ENCODE data around the gene DUS1L.

The DUS1L gene

DNA sequence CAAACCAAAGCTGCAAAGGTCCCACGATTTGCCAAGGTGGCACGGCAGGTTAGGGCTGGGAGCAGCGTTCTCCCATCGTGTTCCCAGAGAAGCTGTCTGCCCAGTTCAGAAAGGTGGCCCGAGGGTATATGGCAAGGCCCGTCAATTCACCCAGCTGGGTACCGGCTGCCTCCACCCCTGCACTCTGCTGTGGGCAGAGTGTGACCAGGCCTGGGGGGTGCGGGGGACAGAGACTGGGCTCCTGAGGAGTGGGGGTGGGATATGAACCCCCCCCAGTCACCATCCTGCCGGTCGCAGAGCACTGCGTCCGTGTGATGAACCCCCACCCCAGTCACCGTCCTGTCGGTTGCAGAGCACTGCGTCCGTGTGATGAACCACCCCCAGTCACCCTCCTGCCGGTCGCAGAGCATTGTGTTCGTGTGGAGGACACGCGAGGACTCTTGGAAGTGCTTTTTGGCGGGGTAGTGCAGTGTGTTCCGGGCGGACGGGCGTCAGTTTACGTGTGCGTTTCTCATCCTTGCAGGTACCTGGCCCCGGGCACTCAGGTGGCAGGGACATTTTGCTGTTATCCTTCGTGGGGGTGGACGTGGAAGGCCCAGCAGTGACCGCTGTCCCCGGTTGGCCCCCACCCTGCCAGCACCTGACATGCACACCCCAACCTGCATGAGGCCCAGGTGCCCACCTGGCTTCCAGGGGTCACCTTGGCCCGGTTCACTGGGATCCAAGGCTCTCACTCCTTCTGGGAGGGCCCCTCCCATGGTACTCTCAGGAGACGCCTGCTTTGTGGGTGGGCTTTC lies 35.1 kb upstream of the DUS1L start:
- DNase-seq (ENCODE audit: low spot score): no peak

DNA sequence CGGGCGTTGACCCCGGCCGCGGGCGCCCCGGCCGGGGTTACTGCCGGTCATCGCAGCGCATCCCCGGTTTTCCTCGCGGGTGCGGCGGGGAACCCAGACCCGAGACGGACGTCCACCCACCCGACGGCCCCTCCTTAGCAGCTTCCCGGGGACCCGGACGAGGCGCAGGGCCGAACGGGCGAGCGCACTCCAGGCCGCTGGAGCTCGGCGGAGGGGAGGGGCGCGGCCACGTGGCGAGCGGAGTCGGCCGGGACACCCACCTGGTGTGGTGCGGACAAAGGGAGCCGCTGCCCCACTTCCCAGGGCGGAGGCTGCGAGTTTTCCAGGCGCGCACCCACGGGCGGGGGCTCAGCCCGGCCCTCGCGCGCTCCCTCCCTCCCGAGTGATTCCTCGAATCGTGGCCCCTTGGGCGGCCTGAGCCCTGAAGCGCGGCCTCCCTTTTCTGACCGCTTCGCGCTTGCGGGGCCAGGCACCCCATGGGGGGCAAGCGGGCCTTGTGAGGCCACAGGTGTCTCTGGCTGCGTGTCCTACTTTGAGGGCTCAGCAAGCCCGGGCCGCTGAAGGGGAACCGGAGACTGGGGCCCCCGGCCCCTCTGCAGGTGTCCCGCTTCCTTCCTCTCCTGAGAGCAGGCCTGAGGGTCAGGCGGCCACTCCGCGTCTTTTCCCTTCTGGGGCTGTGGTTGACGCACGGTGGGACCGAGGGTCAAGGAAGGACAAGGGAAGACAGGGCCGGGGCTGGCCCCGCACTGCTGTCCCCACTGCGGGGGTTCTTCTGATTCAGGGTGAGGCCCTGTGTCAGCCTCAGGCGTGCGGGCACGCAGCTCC lies 33.5 kb upstream of the DUS1L start:
- no peak for DNase-seq (ENCODE audit: low spot score)

DNA sequence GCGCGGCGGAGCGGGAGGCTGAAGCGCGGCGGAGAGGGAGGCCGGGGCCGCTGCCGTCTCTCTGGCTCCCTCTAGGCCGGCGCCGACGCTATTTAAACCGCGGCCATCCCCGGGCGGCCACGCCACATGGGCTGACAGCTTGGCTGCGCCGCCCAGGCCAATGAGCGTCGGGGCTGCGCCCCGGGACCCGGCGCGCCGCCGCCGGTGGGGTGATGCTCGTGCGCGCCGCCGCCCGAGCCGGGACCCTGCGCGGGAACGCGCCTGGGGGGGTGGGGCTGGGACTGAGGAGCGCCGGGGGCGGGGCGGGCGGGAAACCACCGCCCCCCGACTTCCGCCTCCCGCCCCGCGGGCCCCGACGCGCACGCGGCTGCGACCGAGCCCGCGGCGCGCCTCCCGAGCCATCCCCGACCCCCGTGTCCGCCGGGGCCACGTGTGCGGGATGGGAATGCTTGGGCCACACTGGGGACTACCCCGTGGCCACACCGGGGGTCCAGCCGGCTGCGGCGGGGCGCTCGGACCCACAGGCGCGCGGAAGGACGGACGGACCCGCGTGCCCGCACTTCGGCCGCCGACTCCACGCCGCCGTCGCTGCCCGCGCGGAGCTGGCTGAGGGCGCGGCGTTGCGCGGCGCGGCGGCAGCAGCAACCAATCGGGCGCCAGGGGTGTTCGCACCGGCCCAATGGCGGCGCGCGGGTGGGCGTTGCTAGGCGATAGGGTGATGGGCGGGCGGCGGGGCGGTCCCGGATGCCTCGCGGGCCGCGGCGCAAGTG lies 32.8 kb upstream of the DUS1L start, which contains the start of gene FASN:
TSS of gene FASN (minus strand) at position 68 of the 770 bp plus-strand sequence. CDS start 1,791 bp downstream, outside the sequence.
- peak; percentile 90 for DNase-seq (ENCODE audit: low spot score)

GRCh38 chr17:82097919-82098168 lies 32.2 kb upstream of the DUS1L start:
- no peak for DNase-seq (ENCODE audit: low spot score)

DNA sequence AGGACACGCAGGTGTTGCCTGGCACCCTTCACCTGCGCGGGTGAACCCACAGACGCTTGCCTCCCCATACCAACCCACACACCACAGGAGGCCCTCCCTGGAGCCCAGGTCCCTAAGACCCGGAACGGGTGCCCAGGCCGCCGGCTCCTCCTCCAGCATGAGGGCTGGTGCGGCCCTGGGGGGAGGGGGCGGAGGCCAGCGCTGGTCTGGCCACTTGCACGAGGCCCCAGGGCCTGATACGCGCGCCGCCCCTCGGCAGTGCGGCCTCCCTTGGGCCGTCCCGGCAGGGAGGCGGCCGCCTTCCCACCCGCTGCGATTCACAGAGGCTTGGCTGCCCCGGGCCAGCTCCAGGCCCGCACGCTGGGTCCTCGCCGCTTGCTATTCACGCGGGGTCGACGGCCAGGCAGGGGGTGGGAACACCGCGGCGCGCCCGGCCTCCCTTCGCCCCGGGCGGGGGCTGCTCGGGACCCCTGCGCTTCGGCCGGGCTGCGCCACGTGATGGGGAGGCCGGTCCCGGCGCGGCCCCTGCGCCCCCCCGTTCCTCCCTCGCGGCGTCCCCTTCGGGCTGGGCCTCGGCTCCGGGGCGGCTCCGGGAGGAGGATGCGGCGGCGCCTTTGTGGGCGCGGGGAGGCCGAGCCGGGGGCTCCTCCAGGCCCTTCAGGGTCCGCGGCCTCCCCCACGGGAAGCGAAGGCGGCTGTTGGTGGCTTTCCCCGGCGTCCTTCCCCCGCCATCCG lies 31.7 kb upstream of the DUS1L start:
- no peak for DNase-seq (ENCODE audit: low spot score)

- no peak for DNase-seq (ENCODE audit: low spot score)
These were observed 31.1 kb upstream of the DUS1L start for GRCh38 chr17:82096709-82097183.

- DNase-seq (ENCODE audit: low spot score): no peak
These were observed 30.4 kb upstream of the DUS1L start for GRCh38 chr17:82095777-82096708.

DNA sequence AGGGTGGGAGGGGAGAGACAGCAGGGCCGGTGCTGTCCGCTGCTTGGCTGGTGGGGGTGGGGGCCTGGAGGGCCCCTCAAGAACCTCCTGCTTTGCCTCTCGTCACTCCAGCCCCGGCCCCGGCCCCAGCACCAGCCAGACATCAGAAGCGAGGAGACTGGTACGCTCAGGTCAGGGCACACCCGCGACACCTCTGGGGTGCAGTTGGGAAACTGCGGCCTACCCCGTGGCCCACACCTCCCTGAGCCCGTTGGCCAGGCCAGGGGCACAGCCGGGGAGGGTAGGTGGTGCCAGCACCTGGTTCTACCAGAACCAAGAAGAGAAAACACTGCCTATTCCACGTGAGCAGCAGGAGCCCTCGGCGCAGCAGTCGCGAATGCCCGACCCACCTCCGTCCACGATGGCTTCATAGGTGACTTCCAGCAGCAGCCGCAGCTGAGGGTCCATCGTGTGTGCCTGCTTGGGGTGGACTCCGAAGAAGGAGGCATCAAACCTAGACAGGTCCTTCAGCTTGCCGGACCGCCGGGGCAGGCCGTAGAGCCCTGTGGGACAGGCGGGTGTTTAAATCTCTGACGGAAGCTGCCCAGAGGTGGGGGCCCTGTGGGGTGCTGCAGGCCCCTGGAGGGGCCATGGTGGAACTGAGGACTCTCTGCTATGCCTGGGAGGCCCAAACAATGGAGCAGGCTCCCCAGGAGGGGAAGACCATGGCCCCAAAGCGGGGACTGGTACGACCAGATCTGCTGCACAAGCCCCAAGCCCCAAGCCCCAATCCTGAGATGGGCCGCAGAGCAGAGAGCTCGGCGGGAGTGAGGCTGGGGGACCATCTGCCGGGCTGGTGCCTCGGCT lies 29.6 kb upstream of the DUS1L start:
- DNase-seq (ENCODE audit: low spot score): no peak

DNA sequence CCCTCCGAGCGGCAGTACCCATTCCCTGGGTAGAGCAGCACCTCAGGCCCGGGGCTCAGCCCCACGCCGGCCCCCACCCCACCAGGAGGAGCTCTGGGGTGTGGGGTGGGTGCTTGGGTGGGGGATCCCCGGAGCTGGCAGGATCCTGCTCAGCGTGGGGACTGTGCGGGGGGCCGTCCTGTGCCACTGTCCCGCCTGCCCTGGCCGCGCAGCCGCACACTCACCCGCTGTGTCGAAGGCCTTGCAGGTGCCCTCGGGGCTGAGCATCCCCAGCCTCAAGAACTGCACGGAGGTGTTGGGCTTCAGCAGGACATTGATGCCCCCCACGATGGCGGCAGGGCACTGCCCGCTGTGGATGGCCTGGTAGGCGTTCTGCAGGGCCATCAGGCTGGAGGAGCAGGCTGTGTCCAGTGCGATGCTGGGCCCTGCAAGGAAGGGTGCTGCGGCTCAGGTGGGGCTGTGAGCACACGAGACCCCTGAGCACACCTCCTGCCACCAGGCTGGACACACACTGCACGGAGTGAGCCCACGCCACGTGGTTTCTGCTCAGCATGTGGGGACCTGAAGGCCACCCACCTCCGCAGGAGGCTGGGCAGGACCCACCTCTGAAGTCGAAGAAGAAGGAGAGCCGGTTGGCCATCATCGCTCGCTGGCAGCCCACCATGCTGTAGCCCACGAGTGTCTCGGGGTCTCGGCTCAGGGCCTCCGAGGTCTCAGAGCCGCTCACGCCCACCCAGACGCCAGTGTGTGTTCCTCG lies 27.6 kb upstream of the DUS1L start:
- no peak for DNase-seq (ENCODE audit: low spot score)

- DNase-seq (ENCODE audit: low spot score): no peak
These were observed 27.0 kb upstream of the DUS1L start for GRCh38 chr17:82092628-82092994.

- DNase-seq (ENCODE audit: low spot score): no peak
These were observed 26.5 kb upstream of the DUS1L start for GRCh38 chr17:82092094-82092586.

GRCh38 chr17:82091264-82092066 lies 25.9 kb upstream of the DUS1L start:
- no peak for DNase-seq (ENCODE audit: low spot score)

DNA sequence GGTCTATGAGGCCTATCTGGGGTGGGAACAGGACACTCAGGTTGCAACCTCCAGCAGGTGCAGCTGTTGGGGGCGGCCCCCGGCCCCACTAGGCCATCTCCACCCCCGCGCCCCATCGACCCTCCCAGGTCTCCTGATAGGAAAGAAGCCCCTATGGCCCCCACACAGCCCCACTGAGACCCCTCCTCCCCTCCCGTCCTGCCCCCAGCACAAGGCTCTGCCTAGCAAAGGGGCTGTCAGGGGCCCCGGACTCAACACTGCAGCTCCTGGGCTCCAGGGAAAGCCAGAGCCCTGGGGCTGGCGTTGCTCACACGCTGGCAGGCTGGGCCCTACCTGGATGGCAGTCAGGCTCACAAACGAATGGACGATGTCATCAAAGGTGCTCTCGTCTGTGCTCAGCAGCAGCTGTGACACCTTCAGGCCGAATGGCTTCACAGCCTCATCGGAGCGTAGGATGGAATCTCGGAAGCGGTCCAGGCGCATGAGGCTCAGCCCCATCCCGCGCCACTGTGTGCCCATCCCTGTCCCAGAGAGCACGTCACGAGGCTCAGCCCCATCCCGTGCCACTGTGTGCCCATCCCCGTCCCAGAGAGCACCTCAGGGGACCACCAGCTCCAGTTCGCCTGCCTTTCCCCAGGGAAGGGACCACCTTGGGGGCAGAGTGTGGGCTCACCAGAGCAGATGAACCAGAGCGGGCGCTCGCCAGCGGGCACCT lies 25.1 kb upstream of the DUS1L start:
- DNase-seq (ENCODE audit: low spot score): no peak

DNA sequence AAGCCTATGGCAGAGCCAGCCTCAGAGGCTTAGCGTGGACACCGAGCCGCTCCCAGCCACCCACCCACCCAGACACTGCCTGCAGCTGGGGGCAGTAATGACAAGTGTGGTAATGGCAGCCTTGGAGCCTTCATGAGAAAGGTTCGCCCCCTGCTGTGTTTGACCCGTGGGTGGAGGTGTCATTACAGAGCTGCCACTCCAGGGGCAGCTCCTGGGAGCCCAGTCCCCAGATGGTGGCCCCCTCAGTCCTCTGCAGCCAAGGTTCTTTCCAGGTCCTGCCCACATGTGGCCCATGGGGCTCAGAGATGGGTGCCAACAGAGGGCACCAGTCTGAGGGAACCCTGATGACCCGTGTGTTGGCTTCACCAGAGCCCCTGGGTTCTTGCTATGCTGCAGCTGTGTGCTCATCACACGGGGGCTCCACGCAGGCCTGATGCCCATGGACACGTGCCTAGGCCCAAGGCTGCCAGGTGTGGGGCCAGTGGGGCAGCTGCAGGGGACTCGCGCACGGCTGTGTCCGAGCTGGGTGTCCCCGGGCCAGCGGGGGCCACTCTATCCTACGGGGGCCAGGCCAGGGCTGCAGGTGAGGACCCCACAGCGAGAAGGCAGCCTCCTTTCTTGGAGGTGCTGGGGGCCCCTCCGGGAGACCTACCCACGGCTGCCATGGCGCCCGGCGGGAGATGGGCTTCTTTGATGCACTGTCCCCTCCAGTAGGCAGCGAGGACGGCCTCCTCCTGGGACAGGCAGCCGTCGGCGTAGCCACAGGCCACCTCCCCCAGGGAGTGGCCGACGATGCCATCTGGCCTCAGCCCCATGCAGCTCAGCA lies 24.3 kb upstream of the DUS1L start:
- no peak for DNase-seq (ENCODE audit: low spot score)

- DNase-seq (ENCODE audit: low spot score): no peak
These were observed 23.5 kb upstream of the DUS1L start for GRCh38 chr17:82088838-82089722.
